ENCODE measurements around the gene AP1G1.

DNA sequence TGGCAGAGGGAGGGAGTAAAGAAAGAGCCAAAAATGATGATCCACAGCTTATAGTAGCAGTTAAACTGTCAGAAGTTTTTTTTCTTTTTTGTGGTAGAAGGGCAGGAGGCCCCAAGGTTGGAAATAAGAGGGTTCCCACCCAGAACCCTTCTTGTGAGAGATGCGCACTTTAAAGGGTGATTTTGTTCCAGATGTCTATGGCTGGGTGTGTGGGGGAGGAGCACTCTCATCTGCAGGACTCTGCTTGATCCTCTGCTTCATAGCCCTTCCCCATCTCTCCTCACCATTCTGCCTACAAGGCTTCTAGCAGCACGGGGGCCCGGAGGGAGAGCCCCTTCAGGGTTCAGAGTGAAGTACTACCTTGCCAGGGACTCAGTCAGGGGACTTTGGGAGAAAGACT is 43.5 kb upstream of the AP1G1 start:
- TF ChIP-seq EZH2phosphoT487 (IDR thresholded peaks at IDR 0.05; ENCODE audit: insufficient read depth, low read depth): no peak
- TF ChIP-seq EZH2 (IDR thresholded peaks at IDR 0.05; ENCODE audit: insufficient read depth, poor library complexity, severe bottlenecking): no peak

Measured in GM23248 (cell line).